ENCODE results near the gene PPP3CA. TPM values are rescaled to one million over a fixed set of nuclear protein-coding genes. Genes with fewer than 3 reads are reported as not detected.
"Not testable (repeated sequence)": the region's sequence is repeated elsewhere in the genome, so short reads cannot be mapped to it uniquely, and the experiment has no call there.

Gene PPP3CA
- total and polyA plus RNA-seq, 4 donors = 13.5 to 72.0 (median 30.7) TPM

DNA sequence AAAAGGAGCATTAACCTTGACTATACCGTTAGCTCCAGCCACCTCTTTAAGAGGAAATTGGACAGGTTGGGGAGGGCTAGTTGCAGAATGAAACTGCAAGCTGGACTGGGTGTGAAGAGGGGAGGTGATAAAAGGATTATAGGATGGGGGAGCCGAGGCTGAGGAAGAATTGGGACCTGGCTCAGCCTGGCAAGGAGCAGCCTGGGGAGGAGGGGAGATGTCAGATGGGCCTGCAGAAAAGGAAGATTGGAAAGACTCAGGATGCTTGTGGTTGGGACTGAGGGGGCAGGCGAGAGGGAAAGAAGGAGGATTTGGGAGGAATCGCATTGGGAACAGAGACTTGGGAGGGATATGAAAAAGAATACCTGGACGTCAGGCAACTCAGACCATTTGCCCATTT, 351.7 kb downstream of the PPP3CA start:
- ATAC-seq (ENCODE audit: insufficient read depth, low FRiP score) (no peak), DNase-seq (no peak)
- no peaks in the 10 kb centered on the region for H3K36me3 ChIP-seq (ENCODE audit: control insufficient read depth in 4 of 4, insufficient read depth in 4 of 4, low read length in 4 of 4)
- no peaks in the 10 kb centered on the region for H3K27me3 ChIP-seq (ENCODE audit: control insufficient read depth in 3 of 3, insufficient read depth in 3 of 3, low read length in 2 of 3)
- H3K4me3 ChIP-seq = no peak overlapping the region
- TF ChIP-seq, protein P1, sequence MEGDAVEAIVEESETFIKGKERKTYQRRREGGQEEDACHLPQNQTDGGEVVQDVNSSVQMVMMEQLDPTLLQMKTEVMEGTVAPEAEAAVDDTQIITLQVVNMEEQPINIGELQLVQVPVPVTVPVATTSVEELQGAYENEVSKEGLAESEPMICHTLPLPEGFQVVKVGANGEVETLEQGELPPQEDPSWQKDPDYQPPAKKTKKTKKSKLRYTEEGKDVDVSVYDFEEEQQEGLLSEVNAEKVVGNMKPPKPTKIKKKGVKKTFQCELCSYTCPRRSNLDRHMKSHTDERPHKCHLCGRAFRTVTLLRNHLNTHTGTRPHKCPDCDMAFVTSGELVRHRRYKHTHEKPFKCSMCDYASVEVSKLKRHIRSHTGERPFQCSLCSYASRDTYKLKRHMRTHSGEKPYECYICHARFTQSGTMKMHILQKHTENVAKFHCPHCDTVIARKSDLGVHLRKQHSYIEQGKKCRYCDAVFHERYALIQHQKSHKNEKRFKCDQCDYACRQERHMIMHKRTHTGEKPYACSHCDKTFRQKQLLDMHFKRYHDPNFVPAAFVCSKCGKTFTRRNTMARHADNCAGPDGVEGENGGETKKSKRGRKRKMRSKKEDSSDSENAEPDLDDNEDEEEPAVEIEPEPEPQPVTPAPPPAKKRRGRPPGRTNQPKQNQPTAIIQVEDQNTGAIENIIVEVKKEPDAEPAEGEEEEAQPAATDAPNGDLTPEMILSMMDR (IDR thresholded peaks at IDR 0.05; ENCODE audit: control extremely low read depth, extremely low read depth) = no peak
- no peak overlapping the region for H3K9ac ChIP-seq (ENCODE audit: insufficient read depth in 1 of 2, low read length in 2 of 2)
- WGBS, 2 donors = 89 to 90% methylated on average over 5 of the region's 5 CpGs
- peaks cover 0 to 4% (median 0%) of the 10 kb centered on the region in 4 donors for H3K9me3 ChIP-seq (ENCODE audit: control insufficient read depth in 4 of 4, insufficient read depth in 3 of 4, low read length in 3 of 4)
- no peaks in the 10 kb centered on the region for H3K4me1 ChIP-seq (ENCODE audit: control insufficient read depth in 5 of 5, insufficient read depth in 5 of 5, low read length in 5 of 5)
- H3K27ac ChIP-seq (ENCODE audit: low read depth in 1 of 2, low read length in 1 of 2) = no peak overlapping the region

DNA sequence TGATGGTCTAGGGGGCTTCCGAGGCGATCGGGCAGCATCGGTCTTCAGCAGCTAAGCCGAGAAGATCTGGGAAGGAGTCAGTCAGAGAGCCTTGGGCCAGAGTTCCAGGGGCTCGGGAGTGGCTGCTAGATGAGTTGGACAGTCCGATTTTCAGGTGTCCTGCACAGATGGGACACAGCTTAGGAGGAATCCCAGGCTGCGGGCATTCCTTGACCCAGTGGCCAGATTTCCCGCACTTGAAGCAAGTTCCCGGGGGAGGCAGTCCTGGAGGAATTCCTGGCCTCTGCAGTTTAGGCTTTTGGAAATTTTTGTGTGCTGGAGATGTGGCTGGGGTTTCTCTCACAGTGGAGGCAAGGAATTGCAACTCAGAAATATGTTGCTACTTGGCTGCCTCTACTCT, 352.3 kb downstream of the PPP3CA start:
- H3K27ac ChIP-seq (ENCODE audit: low read depth in 1 of 2, low read length in 1 of 2); H3K27me3 ChIP-seq (ENCODE audit: control insufficient read depth in 3 of 3, insufficient read depth in 3 of 3, low read length in 2 of 3); H3K36me3 ChIP-seq (ENCODE audit: control insufficient read depth in 4 of 4, insufficient read depth in 4 of 4, low read length in 4 of 4); DNase-seq; H3K4me1 ChIP-seq (ENCODE audit: control insufficient read depth in 5 of 5, insufficient read depth in 5 of 5, low read length in 5 of 5); H3K4me3 ChIP-seq; ATAC-seq (ENCODE audit: insufficient read depth, low FRiP score); H3K9ac ChIP-seq (ENCODE audit: insufficient read depth in 1 of 2, low read length in 2 of 2); H3K9me3 ChIP-seq (ENCODE audit: control insufficient read depth in 4 of 4, insufficient read depth in 3 of 4, low read length in 3 of 4): not testable (repeated sequence)
- 94 to 97% methylated on average over 10 of the region's 10 CpGs for WGBS, 2 donors

DNA sequence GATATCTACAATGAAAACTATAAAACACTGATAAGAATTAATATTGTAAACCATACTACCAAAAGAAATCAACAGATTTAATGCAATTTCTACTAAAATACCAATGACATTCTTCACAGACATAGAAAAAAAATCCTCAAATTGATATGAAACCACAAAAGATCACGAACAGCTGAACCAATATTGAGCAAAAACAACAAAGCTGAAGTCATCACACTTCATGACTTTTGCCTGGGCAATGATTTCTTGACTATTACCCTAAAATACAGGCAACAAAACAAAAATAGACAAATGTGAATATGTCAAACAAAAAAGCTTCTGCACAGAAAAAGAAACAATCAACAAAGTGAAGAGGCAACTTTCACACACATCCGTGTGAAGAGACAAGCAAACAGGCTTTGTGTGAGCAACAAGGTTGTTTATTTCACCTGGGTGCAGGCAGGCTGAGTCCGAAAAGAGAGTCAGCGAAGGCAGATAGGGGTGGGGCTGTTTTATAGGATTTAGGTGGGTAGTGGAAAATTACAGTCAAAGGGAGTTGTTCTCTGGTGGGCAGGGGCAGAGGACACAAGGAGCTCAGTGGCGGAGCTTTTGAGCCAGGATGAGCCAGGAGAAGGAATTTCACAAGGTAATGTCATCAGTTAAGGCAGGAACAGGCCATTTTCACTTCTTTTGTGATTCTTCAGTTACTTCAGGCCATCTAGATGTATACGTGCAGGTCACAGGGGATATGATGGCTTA, 355.8 kb downstream of the PPP3CA start:
- not testable (repeated sequence) for DNase-seq

DNA sequence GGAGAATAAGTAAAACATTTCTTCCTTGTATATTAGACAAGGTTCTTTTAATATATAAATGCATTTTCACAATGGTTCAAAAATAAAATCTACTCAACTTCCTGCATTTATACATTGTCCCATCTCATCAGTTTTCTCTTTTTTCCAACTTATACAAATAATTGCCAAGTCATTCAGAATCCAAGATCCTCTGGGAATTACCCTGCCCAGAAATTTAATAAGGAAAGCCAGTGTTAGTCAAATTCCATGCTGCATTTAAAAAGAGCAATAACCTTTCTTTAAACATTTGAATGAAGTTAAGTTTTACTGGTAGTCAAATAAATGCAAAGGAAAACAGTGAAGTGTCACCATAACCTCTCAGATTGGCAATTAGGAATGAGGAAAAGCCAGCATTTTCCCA, 357.9 kb downstream of the PPP3CA start:
- ATAC-seq (ENCODE audit: insufficient read depth, low FRiP score) = no peak
- TF ChIP-seq, protein P1 (IDR thresholded peaks at IDR 0.05; ENCODE audit: control extremely low read depth, extremely low read depth) = no peak
- DNase-seq = no peak
- H3K4me1 ChIP-seq (ENCODE audit: control insufficient read depth in 5 of 5, insufficient read depth in 5 of 5, low read length in 5 of 5) = no peaks in the 10 kb centered on the region
- no peak overlapping the region for H3K9ac ChIP-seq (ENCODE audit: insufficient read depth in 1 of 2, low read length in 2 of 2)
- no peaks in the 10 kb centered on the region for H3K36me3 ChIP-seq (ENCODE audit: control insufficient read depth in 4 of 4, insufficient read depth in 4 of 4, low read length in 4 of 4)
- no peak overlapping the region for H3K27ac ChIP-seq (ENCODE audit: low read depth in 1 of 2, low read length in 1 of 2)
- no peaks in the 10 kb centered on the region for H3K27me3 ChIP-seq (ENCODE audit: control insufficient read depth in 3 of 3, insufficient read depth in 3 of 3, low read length in 2 of 3)
- no peak overlapping the region for H3K4me3 ChIP-seq
- no peaks in the 10 kb centered on the region for H3K9me3 ChIP-seq (ENCODE audit: control insufficient read depth in 4 of 4, insufficient read depth in 3 of 4, low read length in 3 of 4)

More for the DNA sequence above, 355.8 kb downstream of the PPP3CA start:
- not testable (repeated sequence) for H3K9ac ChIP-seq (ENCODE audit: insufficient read depth in 1 of 2, low read length in 2 of 2); H3K27me3 ChIP-seq (ENCODE audit: control insufficient read depth in 3 of 3, insufficient read depth in 3 of 3, low read length in 2 of 3); ATAC-seq (ENCODE audit: insufficient read depth, low FRiP score); H3K4me1 ChIP-seq (ENCODE audit: control insufficient read depth in 5 of 5, insufficient read depth in 5 of 5, low read length in 5 of 5); H3K9me3 ChIP-seq (ENCODE audit: control insufficient read depth in 4 of 4, insufficient read depth in 3 of 4, low read length in 3 of 4); H3K27ac ChIP-seq (ENCODE audit: low read depth in 1 of 2, low read length in 1 of 2); H3K4me3 ChIP-seq; H3K36me3 ChIP-seq (ENCODE audit: control insufficient read depth in 4 of 4, insufficient read depth in 4 of 4, low read length in 4 of 4)
- 91 to 94% methylated on average over 6 of the region's 6 CpGs for WGBS, 2 donors
